Measurements from ENCODE around the gene KCNK4. TPM values are rescaled to one million over a fixed set of nuclear protein-coding genes. Genes with fewer than 3 reads are reported as not detected.

KCNK4 gene
- polyA plus RNA-seq, 2 of the 4 experiments (the other 2 are of a cell fraction): 0.12 TPM; not detected in 1

GRCh38 chr11:64318766-64319761 lies 28.0 kb downstream of the KCNK4 start:
- FAIRE-seq: no peak
- H3K4me1 ChIP-seq: peaks cover 14% of the 10 kb centered on the region
- TF ChIP-seq CEBPB (IDR thresholded peaks at IDR 0.05) (peak in 1 of 2 experiments; percentile 66; a peak in 2 of 4 replicates), ATOH8 (CRISPR knock-in tag; IDR thresholded peaks at IDR 0.05; ENCODE audit: low read depth) (no peak)
- CTCF ChIA-PET: interaction anchor here (1.0 to 20.7 kb wide), 3 partner anchors 14 to 68 kb away, joined by 3 to 996 read pairs (median 68); partner anchors contain the start of genes CCDC88B, ESRRA and RPS6KA4
- peak overlapping the region; percentile 97 to 98 for H3K27ac ChIP-seq
- no peaks in the 10 kb centered on the region for H3K9me3 ChIP-seq
- peak overlapping the region; percentile 76 for H3K4me2 ChIP-seq
- no peak for ATAC-seq
- peak overlapping the region; percentile 80 for H3K4me3 ChIP-seq
- DNase-seq (ENCODE audit: low read depth in 1 of 2, low spot score in 1 of 2): no peak
- POLR2A ChIA-PET: interaction anchor here (1.3 to 2.9 kb wide), 2 partner anchors 8 to 38 kb away, joined by 11 to 50 read pairs; no protein-coding TSS in a partner anchor
- WGBS (ENCODE audit: missing lambda C conversion rate): 36% methylated on average over 15 of the region's 19 CpGs

- H3K4me3 ChIP-seq: no peak overlapping the region
- H3K4me2 ChIP-seq: no peak overlapping the region
- ChIA-PET POLR2A (no interaction called here), CTCF (interaction anchor here (0.8 to 20.7 kb wide), 2 partner anchors 25 to 422 kb away, joined by 3 to 996 read pairs; partner anchors contain the start of genes CCDC88B and RPS6KA4)
- FAIRE-seq: no peak
- WGBS (ENCODE audit: missing lambda C conversion rate): 92% methylated on average over 7 of the region's 7 CpGs
- no peak for TF ChIP-seq REST (IDR thresholded peaks at IDR 0.05)
- DNase-seq (ENCODE audit: low read depth in 1 of 2, low spot score in 1 of 2): no peak
- peaks cover 14% of the 10 kb centered on the region for H3K4me1 ChIP-seq
- H3K27ac ChIP-seq: no peak overlapping the region
- no peaks in the 10 kb centered on the region for H3K9me3 ChIP-seq
- ATAC-seq: no peak
Observed at GRCh38 chr11:64320556-64320955, 29.5 kb downstream of the KCNK4 start.

- peaks cover 13% of the 10 kb centered on the region for H3K4me1 ChIP-seq
- CTCF ChIA-PET: interaction anchor here (1.4 to 13.4 kb wide), 4 partner anchors 11 to 28 kb away, joined by 4 to 312 read pairs (median 48); partner anchors contain the start of genes CATSPERZ, CCDC88B and ESRRA
- 88% methylated on average over 5 of the region's 5 CpGs for WGBS (ENCODE audit: missing lambda C conversion rate)
Observed at GRCh38 chr11:64321026-64321425, 29.9 kb downstream of the KCNK4 start.

GRCh38 chr11:64321533-64321932 lies 30.4 kb downstream of the KCNK4 start:
- peaks cover 8% of the 10 kb centered on the region; the same call in 2 of the 3 replicates for H3K4me1 ChIP-seq
- 98% methylated on average over 5 of the region's 5 CpGs for WGBS (ENCODE audit: missing lambda C conversion rate)
- no peak for FAIRE-seq
- no peaks in the 10 kb centered on the region for H3K9me3 ChIP-seq
- no peak overlapping the region for H3K27ac ChIP-seq
- no peak overlapping the region for H3K4me3 ChIP-seq
- CTCF ChIA-PET: interaction anchor here (0.6 to 13.4 kb wide), 5 partner anchors 11 to 75 kb away, joined by 4 to 312 read pairs (median 42); partner anchors contain the start of genes CATSPERZ, CCDC88B and ESRRA
- no peak overlapping the region for H3K4me2 ChIP-seq
- no peak for DNase-seq (ENCODE audit: low read depth in 1 of 2, low spot score in 1 of 2)
- POLR2A ChIA-PET: no interaction called here
- no peak for ATAC-seq
- TF ChIP-seq PHF8 (IDR thresholded peaks at IDR 0.05; ENCODE audit: borderline replicate concordance, low read depth): no peak
- no peak for TF ChIP-seq HOXB13 (CRISPR knock-in tag; IDR thresholded peaks at IDR 0.05; ENCODE audit: low read depth)
- TF ChIP-seq RARB (CRISPR knock-in tag; IDR thresholded peaks at IDR 0.05): no peak
- TF ChIP-seq ZC3H11A (IDR thresholded peaks at IDR 0.05): no peak
- no peak for TF ChIP-seq E2F6 (IDR thresholded peaks at IDR 0.05; ENCODE audit: borderline replicate concordance, low read depth)
- no peak for TF ChIP-seq ZNF302 (CRISPR knock-in tag; IDR thresholded peaks at IDR 0.05)
- no peak for TF ChIP-seq CHD4 (IDR thresholded peaks at IDR 0.05; ENCODE audit: borderline replicate concordance)
- TF ChIP-seq ZSCAN20 (CRISPR knock-in tag; IDR thresholded peaks at IDR 0.05): no peak
- no peak for TF ChIP-seq GATA3 (IDR thresholded peaks at IDR 0.05; ENCODE audit: borderline replicate concordance)
- TF ChIP-seq ESRRA (IDR thresholded peaks at IDR 0.05; ENCODE audit: borderline replicate concordance, low read length): no peak
- TF ChIP-seq CTCF (IDR thresholded peaks at IDR 0.05): no peak
- TF ChIP-seq MAX (IDR thresholded peaks at IDR 0.05): no peak
- no peak for TF ChIP-seq RFX5 (IDR thresholded peaks at IDR 0.05)
- TF ChIP-seq POLR2AphosphoS2 (conservative IDR thresholded peaks at IDR 0.05; ENCODE audit: low read length): no peak
- TF ChIP-seq FOSB (CRISPR knock-in tag; IDR thresholded peaks at IDR 0.05): no peak
- no peak for TF ChIP-seq HOXA7 (CRISPR knock-in tag; IDR thresholded peaks at IDR 0.05)

More at GRCh38 chr11:64321026-64321425, 29.9 kb downstream of the KCNK4 start:
- TF ChIP-seq HOXB5 (CRISPR knock-in tag; IDR thresholded peaks at IDR 0.05) (no peak), POLR2AphosphoS2 (conservative IDR thresholded peaks at IDR 0.05; ENCODE audit: low read length) (no peak), HOXA7 (CRISPR knock-in tag; IDR thresholded peaks at IDR 0.05) (no peak), SREBF2 (IDR thresholded peaks at IDR 0.05) (no peak)
- DNase-seq (ENCODE audit: low read depth in 1 of 2, low spot score in 1 of 2) (no peak), FAIRE-seq (no peak), ATAC-seq (no peak)
- POLR2A ChIA-PET: no interaction called here
- Histone ChIP-seq H3K27ac (no peak overlapping the region), H3K4me2 (no peak overlapping the region), H3K9me3 (no peaks in the 10 kb centered on the region), H3K4me3 (no peak overlapping the region)

Data from A549 (cell line).